AG09309 (cell line): ENCODE data around the gene FBLIM1.

ENCODE experiments used
- DNase-seq: peaks from one replicate; pipeline ENCODE4 v3.0.0-alpha.2; 2010; ENCODE audit warnings: low read depth
- H3K4me3 ChIP-seq: 2 replicates; pipeline ENCODE4 v1.5.1; 2011; ENCODE audit warnings: mild to moderate bottlenecking, low read depth, low read length, moderate library complexity; ENCODE audit not compliant: control insufficient read depth
- CTCF ChIP-seq: IDR thresholded peaks from 2 replicates; pipeline ENCODE4 v1.5.1; 2011; ENCODE audit warnings: mild to moderate bottlenecking, low read depth, low read length, inconsistent platforms; ENCODE audit not compliant: insufficient read depth, control insufficient read depth; ENCODE audit errors: missing control alignments

The FBLIM1 gene

GRCh38 chr1:15738416-15739113, 20.0 kb upstream of the FBLIM1 start:
- TF ChIP-seq CTCF, result no peak
- no peak for DNase-seq
- no peak overlapping the region for H3K4me3 ChIP-seq

- H3K4me3 ChIP-seq, result no peak overlapping the region
- no peak for DNase-seq
- no peak for TF ChIP-seq CTCF
These were observed 19.3 kb upstream of the FBLIM1 start for GRCh38 chr1:15739259-15739658.

GRCh38 chr1:15739745-15740144, 18.9 kb upstream of the FBLIM1 start:
- H3K4me3 ChIP-seq, result no peak overlapping the region
- TF ChIP-seq CTCF, result peak; percentile 32
- DNase-seq, result no peak

- DNase-seq, result no peak
- no peak overlapping the region for H3K4me3 ChIP-seq
- peak; percentile 85 for TF ChIP-seq CTCF
These were observed 17.4 kb upstream of the FBLIM1 start for GRCh38 chr1:15740924-15741850.

GRCh38 chr1:15742339-15742801, 16.2 kb upstream of the FBLIM1 start, which contains the start of gene TMEM82:
Gene TMEM82 (plus strand): TSS chr1:15742499. CDS start chr1:15742560, 61 bp downstream.
- no peak within 1 kb of the TSS for H3K4me3 ChIP-seq
- DNase-seq, result no peak
- TF ChIP-seq CTCF, result no peak

GRCh38 chr1:15744122-15744679, 14.4 kb upstream of the FBLIM1 start:
- no peak for DNase-seq
- TF ChIP-seq CTCF, result no peak
- no peak overlapping the region for H3K4me3 ChIP-seq
